SK-N-MC (cell line): ENCODE measurements around the gene CCL21.

ENCODE experiments used
- EZH2 ChIP-seq: fragments of 200-600 bp; sonication (generic); IDR thresholded peaks from one replicate; pipeline ENCODE4 v1.6.1; 2017; ENCODE audit warnings: antibody characterized with exemption
- FOXP2 ChIP-seq: optimal IDR thresholded peaks from 2 replicates; pipeline ENCODE3; 2011; ENCODE audit warnings: mild to moderate bottlenecking, moderate library complexity; ENCODE audit not compliant: insufficient read depth; ENCODE audit errors: extremely low read length, control extremely low read depth
- POLR2AphosphoS5 ChIP-seq: IDR thresholded peaks from 2 replicates; pipeline ENCODE4 v1.6.1; 2012; ENCODE audit warnings: mild to moderate bottlenecking, low read depth, low read length, borderline replicate concordance

GRCh38 chr9:34665067-34665380, 44.9 kb downstream of the CCL21 start:
- TF ChIP-seq POLR2AphosphoS5 (no peak; the same call in none of the 2 replicates), EZH2 (no peak), FOXP2 (no peak)
